Skeletal muscle tissue (tissue), 4 donors: ENCODE results near the gene IL32. TPM values are rescaled to one million over a fixed set of nuclear protein-coding genes. Genes with fewer than 3 reads are reported as not detected.
A peak's percentile ranks its signal among the peaks of the same experiment; 100 is the strongest.
"Not testable (repeated sequence)": the region's sequence is repeated elsewhere in the genome, so short reads cannot be mapped to it uniquely, and the experiment has no call there.

Experiments used
- H3K27ac ChIP-seq: one replicate; pipeline ENCODE4 v1.7.0; 2013; ENCODE audit warnings: mild to moderate bottlenecking, low read depth, low read length, inconsistent platforms
- H3K27me3 ChIP-seq, 3 donors: one replicate each; pipeline ENCODE4 v1.7.0; 2013; ENCODE audit warnings: low read length in 3 of 3; ENCODE audit not compliant: control insufficient read depth in 3 of 3, insufficient read depth in 3 of 3
- H3K36me3 ChIP-seq, 3 donors: one replicate each; pipeline ENCODE4 v1.7.0; 2013; ENCODE audit warnings: low read length in 3 of 3; ENCODE audit not compliant: control insufficient read depth in 3 of 3, insufficient read depth in 3 of 3
- H3K4me1 ChIP-seq, 3 donors: one replicate each; pipeline ENCODE4 v1.7.0; 2013; ENCODE audit warnings: low read length in 3 of 3, mild to moderate bottlenecking in 3 of 3; ENCODE audit not compliant: control insufficient read depth in 3 of 3, insufficient read depth in 3 of 3
- H3K4me3 ChIP-seq, 3 donors: one replicate each; pipeline ENCODE4 v1.7.0; 2013; ENCODE audit warnings: low read length in 3 of 3
- H3K9ac ChIP-seq, 3 donors: one replicate each; pipeline ENCODE4 v1.7.0; 2013; ENCODE audit warnings: low read length in 3 of 3, mild to moderate bottlenecking in 3 of 3, moderate library complexity in 2 of 3, low read depth in 1 of 3
- H3K9me3 ChIP-seq, 3 donors: one replicate each; pipeline ENCODE4 v1.7.0; 2013; ENCODE audit warnings: low read length in 3 of 3; ENCODE audit not compliant: control insufficient read depth in 3 of 3
- total RNA-seq: library from RNA; depleted of rRNA; stranded (reverse); fragments of >200 nt; gene quantifications from one replicate; pipeline ENCODE4 v1.2.3, GENCODE V29; 2014
- donor health status: Osteomylitis.

IL32 gene
- total RNA-seq, 1 donor from 2014 or later: 25.1 TPM

DNA sequence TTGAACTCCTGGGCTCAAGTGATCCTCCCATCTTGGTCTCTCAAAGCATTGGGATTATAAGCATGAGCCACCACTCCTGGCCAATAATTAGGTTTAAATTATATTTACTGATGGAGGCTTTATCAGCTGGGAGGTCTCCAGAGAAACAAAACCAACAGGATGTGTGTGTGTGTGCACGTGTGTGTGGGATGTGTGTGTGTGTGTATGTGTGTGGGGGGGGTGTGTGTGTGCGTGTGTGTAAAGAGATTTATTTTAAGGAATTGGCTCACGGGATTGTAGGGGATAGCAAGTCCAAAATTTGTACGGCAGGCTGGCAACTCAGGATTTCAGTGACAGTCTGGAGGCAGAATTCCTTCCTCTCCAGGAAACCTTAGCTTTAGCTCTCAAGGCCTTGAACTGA lies 14.4 kb upstream of the IL32 start:
- Histone ChIP-seq H3K4me3 (no peak overlapping the region), H3K9me3 (no peaks in the 10 kb centered on the region), H3K36me3 (peaks cover 0 to 5% (median 4%) of the 10 kb centered on the region in 3 donors), H3K27ac (no peak overlapping the region), H3K9ac (no peak overlapping the region), H3K27me3 (peaks cover 34 to 48% (median 40%) of the 10 kb centered on the region in 3 donors), H3K4me1 (peaks cover 2 to 4% (median 3%) of the 10 kb centered on the region in 3 donors)

DNA sequence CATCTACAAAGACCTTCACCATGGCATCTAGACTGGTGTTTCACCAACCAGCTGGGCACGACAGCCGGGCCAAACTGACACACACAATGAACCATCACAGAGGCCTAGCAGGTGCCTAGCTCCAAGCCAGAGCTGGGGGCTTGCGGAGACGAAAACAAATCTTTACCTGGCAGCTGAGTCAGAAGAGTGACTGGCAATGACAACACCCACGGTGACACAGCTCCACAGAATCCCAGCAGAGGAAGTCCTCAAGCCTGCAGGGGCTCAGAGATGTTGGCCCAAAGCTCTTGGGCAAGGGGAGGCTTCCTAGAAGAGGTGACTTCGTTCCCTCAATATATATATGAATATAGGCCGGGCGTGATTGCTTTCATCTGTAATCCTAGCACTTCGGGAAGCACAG lies 13.9 kb upstream of the IL32 start:
- Histone ChIP-seq H3K9me3 (no peaks in the 10 kb centered on the region), H3K9ac (no peak overlapping the region), H3K36me3 (peaks cover 0 to 5% (median 4%) of the 10 kb centered on the region in 3 donors), H3K27ac (no peak overlapping the region), H3K27me3 (peaks cover 34 to 43% (median 36%) of the 10 kb centered on the region in 3 donors), H3K4me3 (no peak overlapping the region), H3K4me1 (peaks cover 0 to 4% (median 2%) of the 10 kb centered on the region in 3 donors)

DNA sequence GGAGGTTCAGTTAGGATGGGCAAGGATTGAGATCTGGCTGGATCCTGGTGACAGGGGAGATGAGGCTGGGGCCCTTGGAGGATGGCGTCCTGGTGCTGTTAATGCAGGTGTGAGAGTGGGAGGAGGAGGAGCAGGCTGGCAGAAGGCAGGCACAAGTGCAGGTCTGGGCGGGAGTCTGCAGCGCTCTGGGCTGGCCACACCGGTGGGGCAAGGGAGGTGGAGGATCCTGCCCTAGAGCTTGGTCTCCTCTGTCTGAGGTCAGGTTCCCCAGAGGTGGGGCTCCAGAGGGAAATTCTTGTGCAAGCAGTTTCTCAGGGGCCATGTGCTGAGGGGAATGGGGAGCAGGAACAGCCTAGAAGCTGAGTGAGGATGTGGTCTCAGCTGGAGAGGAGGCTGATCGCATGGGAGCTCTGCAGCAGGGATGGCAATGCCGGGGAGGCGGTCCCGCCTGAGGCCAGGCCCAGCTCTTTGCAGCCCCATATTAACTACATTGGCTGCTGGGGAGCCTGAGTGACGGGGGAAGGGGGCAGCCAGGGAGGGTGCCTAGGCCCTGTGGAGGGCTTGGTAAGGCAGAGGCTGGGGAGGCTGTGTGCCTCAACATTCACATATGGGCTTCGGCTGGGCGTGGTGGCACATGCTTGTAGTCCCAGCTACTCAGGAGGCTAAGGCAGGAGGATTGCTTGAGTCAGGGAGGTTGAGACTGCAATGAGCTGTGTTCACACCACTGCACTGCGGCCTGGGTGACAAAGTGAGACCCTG lies 12.7 kb upstream of the IL32 start:
- not testable (repeated sequence) for H3K27ac ChIP-seq, H3K4me1 ChIP-seq, H3K9ac ChIP-seq, H3K4me3 ChIP-seq, H3K9me3 ChIP-seq, H3K36me3 ChIP-seq
- peaks cover 24 to 30% (median 24%) of the 10 kb centered on the region in 3 donors for H3K27me3 ChIP-seq

DNA sequence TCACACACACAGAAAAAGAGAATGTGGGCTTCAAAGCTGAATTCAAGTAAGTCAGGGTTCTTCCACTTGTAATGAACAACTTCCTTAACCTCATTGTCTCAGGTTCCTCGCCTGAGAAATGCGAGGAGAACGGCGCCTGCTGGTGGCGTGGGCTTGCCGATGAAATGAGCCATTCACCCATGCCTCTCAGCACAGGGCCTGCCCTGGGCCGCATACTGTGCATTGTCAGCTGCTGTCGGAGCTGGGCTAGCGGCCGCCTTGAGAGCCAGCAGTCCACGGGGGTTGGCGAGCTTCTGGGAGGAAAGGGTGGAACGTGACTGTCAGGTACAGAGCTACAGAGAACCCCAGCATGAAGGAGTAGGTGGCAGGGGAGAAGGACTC lies 12.1 kb upstream of the IL32 start:
- H3K27ac ChIP-seq, H3K4me3 ChIP-seq, H3K9ac ChIP-seq, H3K36me3 ChIP-seq, H3K4me1 ChIP-seq, H3K9me3 ChIP-seq: not testable (repeated sequence)
- H3K27me3 ChIP-seq: peaks cover 18 to 24% (median 19%) of the 10 kb centered on the region in 3 donors

DNA sequence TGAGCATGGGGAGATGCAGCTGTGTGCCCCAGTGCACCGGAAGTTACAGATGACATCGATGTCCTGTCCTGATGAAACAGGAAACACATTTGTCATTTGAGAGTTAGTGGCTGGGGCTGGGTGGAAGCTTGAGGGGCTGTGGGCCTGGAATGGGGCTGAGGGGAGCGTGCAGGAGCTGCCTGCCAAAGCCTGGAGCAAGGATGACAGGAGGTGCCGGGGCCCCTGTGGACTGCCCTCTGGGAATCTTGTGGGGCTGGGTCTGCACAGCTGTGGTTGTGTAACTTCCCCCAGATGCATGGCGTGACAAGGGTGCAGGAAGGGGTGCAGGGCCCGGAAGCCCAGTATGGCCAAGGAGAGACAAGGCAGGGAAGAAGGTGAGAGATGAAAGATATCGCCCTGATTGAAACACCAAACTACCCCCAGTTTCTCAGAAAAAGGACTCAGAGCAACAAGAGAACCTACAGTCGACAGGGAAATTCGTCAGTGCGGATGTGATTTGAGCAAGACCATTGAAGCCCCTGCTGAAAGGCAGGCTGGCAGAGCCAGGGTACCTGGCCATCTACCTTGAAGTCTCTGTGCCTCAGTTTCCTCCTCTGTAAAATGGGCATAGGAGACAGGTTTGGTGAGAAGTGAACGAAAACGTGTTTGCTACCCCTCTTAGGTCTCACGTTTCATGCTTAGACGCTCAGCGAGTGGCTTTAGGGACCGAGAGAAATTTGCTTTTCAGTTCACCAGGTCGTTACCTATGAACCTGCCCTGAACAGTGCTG lies 10.3 kb upstream of the IL32 start:
- H3K36me3 ChIP-seq: peaks cover 0 to 5% (median 4%) of the 10 kb centered on the region in 3 donors
- H3K27me3 ChIP-seq: peaks cover 2 to 7% (median 3%) of the 10 kb centered on the region in 3 donors
- H3K9ac ChIP-seq: no peak overlapping the region
- no peaks in the 10 kb centered on the region for H3K9me3 ChIP-seq
- no peak overlapping the region for H3K4me3 ChIP-seq
- no peak overlapping the region for H3K27ac ChIP-seq
- peaks cover 8 to 19% (median 14%) of the 10 kb centered on the region in 3 donors for H3K4me1 ChIP-seq

DNA sequence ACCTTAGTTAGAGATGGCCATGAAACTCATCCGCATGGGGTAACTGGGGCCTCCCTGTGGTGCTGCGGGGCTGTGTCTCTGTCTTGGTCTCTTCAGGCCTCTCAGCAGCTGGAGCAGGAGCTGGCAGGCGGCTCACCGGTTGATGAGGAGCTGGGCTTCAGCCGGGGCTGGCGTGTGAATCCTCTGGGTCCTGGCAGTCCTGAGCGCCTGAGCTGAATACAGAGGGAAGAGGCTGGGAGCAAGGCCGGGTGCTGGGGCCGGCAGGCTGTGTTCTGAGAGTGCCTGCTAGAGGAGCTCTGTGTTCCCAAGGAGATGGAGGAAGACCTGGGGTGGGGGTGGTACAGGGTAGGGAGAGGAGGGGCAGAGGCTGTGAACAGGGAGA lies 9.7 kb upstream of the IL32 start:
- H3K27ac ChIP-seq, H3K9ac ChIP-seq, H3K27me3 ChIP-seq, H3K9me3 ChIP-seq, H3K4me3 ChIP-seq, H3K36me3 ChIP-seq: not testable (repeated sequence)
- peaks cover 14 to 24% (median 19%) of the 10 kb centered on the region in 3 donors for H3K4me1 ChIP-seq

DNA sequence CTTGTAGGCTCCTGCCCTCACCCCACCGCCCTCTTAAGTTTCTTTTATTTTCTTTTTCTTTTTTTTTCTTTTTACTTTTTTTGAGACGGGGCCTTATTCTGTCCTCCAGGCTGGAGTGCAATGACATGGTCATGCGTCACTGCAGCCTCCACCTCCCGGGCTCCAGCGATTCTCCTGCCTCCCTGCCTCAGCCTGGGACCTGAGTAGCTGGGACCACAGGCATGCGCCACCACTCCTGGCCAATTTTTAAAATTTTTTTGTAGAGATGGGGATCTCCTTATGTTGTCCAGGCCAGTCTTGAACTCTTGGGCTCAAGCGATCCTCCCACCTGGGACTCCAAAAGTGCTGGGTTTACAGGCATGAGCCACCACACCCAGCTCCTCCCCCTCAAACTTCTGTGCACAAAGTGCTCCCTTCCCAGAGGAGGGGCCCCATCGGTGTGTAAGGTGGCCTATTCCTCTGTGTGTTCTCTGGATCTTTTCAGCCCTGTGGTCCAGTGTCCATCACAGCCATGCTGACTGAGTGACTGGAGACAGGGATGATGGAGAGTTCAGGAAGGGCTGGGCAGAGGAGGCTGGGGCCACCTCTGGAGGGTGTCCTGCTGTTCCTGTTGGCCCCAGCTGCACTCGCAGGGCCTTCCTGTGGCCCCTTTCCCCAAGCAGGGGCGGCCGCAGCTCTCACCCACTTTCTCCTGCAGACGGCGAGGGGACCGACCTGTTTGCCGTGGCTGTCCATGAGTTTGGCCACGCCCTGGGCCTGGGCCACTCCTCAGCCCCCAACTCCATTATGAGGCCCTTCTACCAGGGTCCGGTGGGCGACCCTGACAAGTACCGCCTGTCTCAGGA lies 8.9 kb upstream of the IL32 start:
- Histone ChIP-seq H3K27me3 (peaks cover 0 to under 1% (median 0%) of the 10 kb centered on the region in 3 donors), H3K9me3 (no peaks in the 10 kb centered on the region), H3K4me1 (peaks cover 18 to 31% (median 25%) of the 10 kb centered on the region in 3 donors)

DNA sequence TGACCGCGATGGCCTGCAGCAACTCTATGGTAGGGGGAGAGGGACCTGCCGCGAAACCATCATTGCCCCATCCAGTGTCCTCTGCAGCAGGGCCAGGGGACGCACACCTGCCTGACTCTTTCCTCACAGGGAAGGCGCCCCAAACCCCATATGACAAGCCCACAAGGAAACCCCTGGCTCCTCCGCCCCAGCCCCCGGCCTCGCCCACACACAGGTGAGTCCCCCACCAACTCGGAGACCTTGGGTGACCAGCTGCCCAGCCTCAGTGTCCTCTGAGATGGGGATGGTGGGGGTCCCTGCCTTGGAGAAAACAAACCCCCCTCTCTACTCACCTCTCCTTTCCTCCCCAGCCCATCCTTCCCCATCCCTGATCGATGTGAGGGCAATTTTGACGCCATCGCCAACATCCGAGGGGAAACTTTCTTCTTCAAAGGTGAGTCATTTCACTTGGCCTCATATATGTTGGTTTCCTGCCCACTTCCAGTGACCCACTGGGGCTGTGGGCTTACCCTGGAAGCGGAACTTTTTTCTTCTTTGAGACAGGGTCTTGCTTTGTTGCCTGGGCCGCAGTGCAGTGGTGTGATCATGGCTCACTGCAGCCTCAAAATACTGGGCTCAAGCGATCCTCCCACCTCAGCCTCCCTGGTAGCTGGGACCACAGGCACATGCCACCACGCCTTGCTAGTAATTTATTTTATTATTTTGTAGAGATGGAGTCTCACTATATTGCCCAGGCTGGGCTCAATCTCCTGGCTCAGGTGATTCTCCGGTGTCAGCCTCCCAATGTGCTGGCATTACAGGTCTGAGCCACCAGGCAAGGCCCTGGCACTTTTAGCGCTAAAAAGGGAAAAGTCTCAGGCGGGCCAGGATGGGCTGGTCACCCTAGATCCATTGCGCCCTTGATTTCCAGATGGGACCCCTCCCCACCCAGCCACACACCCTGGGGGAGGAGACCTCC lies 8.0 kb upstream of the IL32 start:
- Histone ChIP-seq H3K9ac (peak overlapping the region in 2 of 3 donors; percentile 8 to 90), H3K36me3 (peaks cover 0 to 5% (median 4%) of the 10 kb centered on the region in 3 donors), H3K27ac (no peak overlapping the region), H3K4me1 (peaks cover 23 to 35% (median 27%) of the 10 kb centered on the region in 3 donors), H3K4me3 (no peak overlapping the region), H3K27me3 (no peaks in the 10 kb centered on the region), H3K9me3 (no peaks in the 10 kb centered on the region)

More for the DNA sequence above, 8.9 kb upstream of the IL32 start:
- Histone ChIP-seq H3K27ac (no peak overlapping the region), H3K9ac (no peak overlapping the region), H3K36me3 (peaks cover 0 to 5% (median 4%) of the 10 kb centered on the region in 3 donors), H3K4me3 (no peak overlapping the region)
